ENCODE results near the gene ARL14EPL. TPM values are rescaled to one million over a fixed set of nuclear protein-coding genes. Genes with fewer than 3 reads are reported as not detected.

ARL14EPL gene
- total RNA-seq, 1 donor from 2014 or later: not detected

DNA sequence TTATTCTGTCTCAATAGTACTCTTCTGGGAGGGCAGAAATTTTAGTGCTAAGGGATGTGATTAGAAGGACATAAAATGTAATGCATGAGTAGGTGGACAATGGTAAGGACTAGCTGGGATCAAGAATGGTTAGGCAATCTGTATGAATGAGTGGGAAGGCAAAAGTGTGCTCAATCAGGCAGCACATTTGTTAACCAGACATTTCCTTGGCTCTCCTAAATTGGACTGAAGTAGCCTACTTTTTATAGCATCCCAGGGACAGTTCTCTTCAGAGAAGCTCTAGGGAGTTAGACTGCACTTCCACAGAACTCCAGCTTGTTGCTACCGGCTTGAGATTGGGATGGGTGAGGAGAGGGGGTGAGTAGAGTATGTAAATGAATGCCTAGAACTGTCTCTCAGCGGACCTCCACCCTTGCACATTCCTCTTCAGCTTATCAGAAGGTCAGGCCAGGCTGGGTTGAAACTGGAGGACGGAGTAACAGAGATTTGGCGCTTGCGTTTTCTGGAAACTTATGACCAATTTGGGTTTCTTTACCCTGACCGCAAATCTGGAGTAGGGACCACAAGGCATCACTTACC, 19.0 kb upstream of the ARL14EPL start:
- H3K4me3 Mint-ChIP-seq (ENCODE audit: unreplicated experiment): no peak overlapping the region
- H3K27me3 Mint-ChIP-seq (ENCODE audit: unreplicated experiment): no peaks in the 10 kb centered on the region
- TF ChIP-seq, protein P1, sequence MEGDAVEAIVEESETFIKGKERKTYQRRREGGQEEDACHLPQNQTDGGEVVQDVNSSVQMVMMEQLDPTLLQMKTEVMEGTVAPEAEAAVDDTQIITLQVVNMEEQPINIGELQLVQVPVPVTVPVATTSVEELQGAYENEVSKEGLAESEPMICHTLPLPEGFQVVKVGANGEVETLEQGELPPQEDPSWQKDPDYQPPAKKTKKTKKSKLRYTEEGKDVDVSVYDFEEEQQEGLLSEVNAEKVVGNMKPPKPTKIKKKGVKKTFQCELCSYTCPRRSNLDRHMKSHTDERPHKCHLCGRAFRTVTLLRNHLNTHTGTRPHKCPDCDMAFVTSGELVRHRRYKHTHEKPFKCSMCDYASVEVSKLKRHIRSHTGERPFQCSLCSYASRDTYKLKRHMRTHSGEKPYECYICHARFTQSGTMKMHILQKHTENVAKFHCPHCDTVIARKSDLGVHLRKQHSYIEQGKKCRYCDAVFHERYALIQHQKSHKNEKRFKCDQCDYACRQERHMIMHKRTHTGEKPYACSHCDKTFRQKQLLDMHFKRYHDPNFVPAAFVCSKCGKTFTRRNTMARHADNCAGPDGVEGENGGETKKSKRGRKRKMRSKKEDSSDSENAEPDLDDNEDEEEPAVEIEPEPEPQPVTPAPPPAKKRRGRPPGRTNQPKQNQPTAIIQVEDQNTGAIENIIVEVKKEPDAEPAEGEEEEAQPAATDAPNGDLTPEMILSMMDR (IDR thresholded peaks at IDR 0.05): no peak
- H3K9me3 Mint-ChIP-seq (ENCODE audit: unreplicated experiment): no peaks in the 10 kb centered on the region
- DNase-seq (ENCODE audit: extremely low spot score, unreplicated experiment): no peak
- H3K4me1 Mint-ChIP-seq (ENCODE audit: unreplicated experiment): peaks cover 4% of the 10 kb centered on the region
- no peak overlapping the region for H3K27ac Mint-ChIP-seq (ENCODE audit: unreplicated experiment)
- H3K36me3 Mint-ChIP-seq (ENCODE audit: unreplicated experiment): no peaks in the 10 kb centered on the region

GRCh38 chr5:116013936-116014335, 18.3 kb upstream of the ARL14EPL start:
- no peak overlapping the region for H3K27ac Mint-ChIP-seq (ENCODE audit: unreplicated experiment)
- no peaks in the 10 kb centered on the region for H3K36me3 Mint-ChIP-seq (ENCODE audit: unreplicated experiment)
- TF ChIP-seq, protein P1 (IDR thresholded peaks at IDR 0.05): no peak
- H3K27me3 Mint-ChIP-seq (ENCODE audit: unreplicated experiment): no peaks in the 10 kb centered on the region
- DNase-seq (ENCODE audit: extremely low spot score, unreplicated experiment): no peak
- H3K4me3 Mint-ChIP-seq (ENCODE audit: unreplicated experiment): no peak overlapping the region
- peaks cover 4% of the 10 kb centered on the region for H3K4me1 Mint-ChIP-seq (ENCODE audit: unreplicated experiment)
- H3K9me3 Mint-ChIP-seq (ENCODE audit: unreplicated experiment): no peaks in the 10 kb centered on the region

- TF ChIP-seq, protein P1 (IDR thresholded peaks at IDR 0.05): no peak
- H3K9me3 Mint-ChIP-seq (ENCODE audit: unreplicated experiment): no peaks in the 10 kb centered on the region
- H3K27me3 Mint-ChIP-seq (ENCODE audit: unreplicated experiment): no peaks in the 10 kb centered on the region
- no peaks in the 10 kb centered on the region for H3K36me3 Mint-ChIP-seq (ENCODE audit: unreplicated experiment)
- no peak for DNase-seq (ENCODE audit: extremely low spot score, unreplicated experiment)
- H3K4me3 Mint-ChIP-seq (ENCODE audit: unreplicated experiment): no peak overlapping the region
- H3K4me1 Mint-ChIP-seq (ENCODE audit: unreplicated experiment): no peaks in the 10 kb centered on the region
- no peak overlapping the region for H3K27ac Mint-ChIP-seq (ENCODE audit: unreplicated experiment)
Measured at GRCh38 chr5:116023619-116024018, 8.7 kb upstream of the ARL14EPL start.

DNA sequence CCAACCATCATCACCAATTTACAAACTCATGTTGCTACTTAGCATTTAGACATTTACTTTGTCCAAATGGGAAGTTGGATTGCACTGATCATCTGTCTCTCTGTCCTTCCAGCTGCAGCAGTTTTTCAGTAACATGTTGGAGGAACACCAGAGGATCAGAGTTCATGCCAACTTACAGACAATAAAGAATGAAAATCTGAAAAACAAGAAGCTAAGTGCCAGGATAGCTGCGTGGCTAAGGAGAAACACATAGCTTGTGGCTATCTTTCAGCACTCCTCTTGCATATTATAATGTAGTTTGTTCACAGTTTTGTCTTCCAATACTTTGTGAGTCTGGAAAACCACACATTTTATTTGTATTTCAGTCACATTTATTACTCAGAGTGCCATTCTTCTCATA, 6.4 kb upstream of the ARL14EPL start:
- H3K4me1 Mint-ChIP-seq (ENCODE audit: unreplicated experiment): no peaks in the 10 kb centered on the region

DNA sequence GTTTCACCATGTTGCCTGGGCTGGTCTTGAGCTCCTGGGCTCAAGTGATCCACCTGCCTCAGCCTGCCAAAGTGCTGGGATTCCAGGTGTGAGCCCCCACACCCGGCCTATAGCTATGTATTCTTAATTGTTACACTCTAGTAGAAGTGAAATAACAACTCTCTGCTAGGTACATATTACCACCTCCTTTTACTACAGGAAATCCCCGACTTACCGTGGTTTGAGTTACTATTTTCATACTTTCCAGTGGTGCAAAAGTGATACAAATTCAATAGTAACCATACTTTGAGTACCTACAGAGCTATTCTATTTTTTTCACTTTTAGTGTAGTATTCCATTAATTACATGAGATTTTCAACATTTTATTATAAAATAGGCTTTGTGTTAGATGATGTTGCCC, 719 bp downstream of the ARL14EPL start:
- TF ChIP-seq, protein P1 (IDR thresholded peaks at IDR 0.05): no peak
- Mint-ChIP-seq H3K27ac (ENCODE audit: unreplicated experiment) (no peak overlapping the region), H3K27me3 (ENCODE audit: unreplicated experiment) (peaks cover 19% of the 10 kb centered on the region), H3K4me3 (ENCODE audit: unreplicated experiment) (no peak overlapping the region), H3K36me3 (ENCODE audit: unreplicated experiment) (no peaks in the 10 kb centered on the region), H3K9me3 (ENCODE audit: unreplicated experiment) (no peaks in the 10 kb centered on the region), H3K4me1 (ENCODE audit: unreplicated experiment) (peaks cover 6% of the 10 kb centered on the region)
- no peak for DNase-seq (ENCODE audit: extremely low spot score, unreplicated experiment)

More for the DNA sequence above, 6.4 kb upstream of the ARL14EPL start:
- Mint-ChIP-seq H3K4me3 (ENCODE audit: unreplicated experiment) (no peak overlapping the region), H3K27me3 (ENCODE audit: unreplicated experiment) (no peaks in the 10 kb centered on the region), H3K36me3 (ENCODE audit: unreplicated experiment) (no peaks in the 10 kb centered on the region), H3K27ac (ENCODE audit: unreplicated experiment) (no peak overlapping the region), H3K9me3 (ENCODE audit: unreplicated experiment) (no peaks in the 10 kb centered on the region)
- no peak for DNase-seq (ENCODE audit: extremely low spot score, unreplicated experiment)
- TF ChIP-seq, protein P1 (IDR thresholded peaks at IDR 0.05): no peak

Measured in osteocyte (in vitro differentiated cells).